Subcutaneous abdominal adipose tissue (tissue), 5 donors: ENCODE data around the gene HSPA1B.

Source experiments
- H3K27ac ChIP-seq: one replicate; pipeline ENCODE4 v1.7.0; 2013; ENCODE audit warnings: low read depth, mild to moderate bottlenecking, inconsistent platforms, low read length, moderate library complexity
- H3K27me3 ChIP-seq, 5 donors: one replicate each; pipeline ENCODE4 v1.7.0; 2013; ENCODE audit warnings: low read length in 5 of 5, inconsistent platforms in 1 of 5; ENCODE audit not compliant: control insufficient read depth in 5 of 5, insufficient read depth in 4 of 5
- H3K36me3 ChIP-seq, 5 donors: one replicate each; pipeline ENCODE4 v1.7.0; 2013; ENCODE audit warnings: low read length in 5 of 5; ENCODE audit not compliant: control insufficient read depth in 5 of 5, insufficient read depth in 5 of 5
- H3K4me1 ChIP-seq, 5 donors: one replicate each; pipeline ENCODE4 v1.7.0; 2013; ENCODE audit warnings: low read length in 5 of 5, mild to moderate bottlenecking in 3 of 5, moderate library complexity in 1 of 5; ENCODE audit not compliant: control insufficient read depth in 5 of 5, insufficient read depth in 5 of 5
- H3K4me3 ChIP-seq, 5 donors: one replicate each; pipeline ENCODE4 v1.7.0; 2013; ENCODE audit warnings: low read length in 5 of 5, low read depth in 1 of 5
- H3K9ac ChIP-seq, 5 donors: one replicate each; pipeline ENCODE4 v1.7.0; 2013; ENCODE audit warnings: low read length in 5 of 5, mild to moderate bottlenecking in 4 of 5, moderate library complexity in 3 of 5
- H3K9me3 ChIP-seq, 5 donors: one replicate each; pipeline ENCODE4 v1.7.0; 2013; ENCODE audit warnings: low read length in 5 of 5; ENCODE audit not compliant: control insufficient read depth in 5 of 5
- donor health status: healthy.
- donor health status: healthy.
- donor health status: healthy.
- donor health status: healthy.
- donor health status: healthy.

The HSPA1B gene

DNA sequence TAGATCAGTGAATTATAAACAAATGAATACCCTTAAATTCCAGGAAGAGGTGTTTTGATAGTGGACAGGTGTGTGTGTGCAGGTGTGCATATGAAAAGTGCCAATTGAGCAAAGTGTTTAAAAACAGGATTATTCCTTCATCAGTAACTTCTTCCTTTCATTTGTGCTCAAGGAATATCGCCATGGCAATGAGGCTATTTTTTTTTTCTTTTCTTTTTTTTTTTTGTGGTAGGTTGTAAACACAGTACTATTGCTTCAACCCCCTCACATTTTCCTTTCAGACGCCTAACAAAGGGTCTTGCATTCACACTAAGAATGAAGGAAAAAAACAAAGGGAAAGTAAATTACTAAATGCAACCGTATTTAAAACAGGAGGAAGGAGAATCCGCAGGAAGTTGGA lies 2.0 kb upstream of the HSPA1B start:
- Histone ChIP-seq H3K27me3 (peaks cover 0 to 6% (median 0%) of the 10 kb centered on the region in 5 donors), H3K4me3 (no peak overlapping the region), H3K9ac (peak overlapping the region in 2 of 5 donors; percentile 16 to 35), H3K27ac (peak overlapping the region; percentile 100), H3K36me3 (no peaks in the 10 kb centered on the region), H3K4me1 (peaks cover 16 to 45% (median 38%) of the 10 kb centered on the region in 5 donors), H3K9me3 (no peaks in the 10 kb centered on the region)

- H3K4me3 ChIP-seq = peak overlapping the region; percentile 72 to 87 (median 79)
- peaks cover 20 to 49% (median 40%) of the 10 kb centered on the region in 5 donors for H3K4me1 ChIP-seq
- peak overlapping the region; percentile 100 for H3K27ac ChIP-seq
- peaks cover 0 to 6% (median 0%) of the 10 kb centered on the region in 5 donors for H3K27me3 ChIP-seq
- H3K36me3 ChIP-seq = no peaks in the 10 kb centered on the region
- no peaks in the 10 kb centered on the region for H3K9me3 ChIP-seq
- H3K9ac ChIP-seq = peak overlapping the region; percentile 75 to 100 (median 83)
These were observed 699 bp upstream of the HSPA1B start for GRCh38 chr6:31826793-31827285.

DNA sequence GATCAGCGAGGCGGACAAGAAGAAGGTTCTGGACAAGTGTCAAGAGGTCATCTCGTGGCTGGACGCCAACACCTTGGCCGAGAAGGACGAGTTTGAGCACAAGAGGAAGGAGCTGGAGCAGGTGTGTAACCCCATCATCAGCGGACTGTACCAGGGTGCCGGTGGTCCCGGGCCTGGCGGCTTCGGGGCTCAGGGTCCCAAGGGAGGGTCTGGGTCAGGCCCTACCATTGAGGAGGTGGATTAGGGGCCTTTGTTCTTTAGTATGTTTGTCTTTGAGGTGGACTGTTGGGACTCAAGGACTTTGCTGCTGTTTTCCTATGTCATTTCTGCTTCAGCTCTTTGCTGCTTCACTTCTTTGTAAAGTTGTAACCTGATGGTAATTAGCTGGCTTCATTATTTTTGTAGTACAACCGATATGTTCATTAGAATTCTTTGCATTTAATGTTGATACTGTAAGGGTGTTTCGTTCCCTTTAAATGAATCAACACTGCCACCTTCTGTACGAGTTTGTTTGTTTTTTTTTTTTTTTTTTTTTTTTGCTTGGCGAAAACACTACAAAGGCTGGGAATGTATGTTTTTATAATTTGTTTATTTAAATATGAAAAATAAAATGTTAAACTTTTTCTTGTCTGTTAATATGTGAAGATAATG lies 2.2 kb downstream of the HSPA1B start:
- peak overlapping the region; percentile 85 for H3K27ac ChIP-seq
- H3K27me3 ChIP-seq = peaks cover 0 to 6% (median 0%) of the 10 kb centered on the region in 5 donors
- no peaks in the 10 kb centered on the region for H3K9me3 ChIP-seq
- H3K36me3 ChIP-seq = no peaks in the 10 kb centered on the region
- peaks cover 20 to 39% (median 29%) of the 10 kb centered on the region in 5 donors for H3K4me1 ChIP-seq
- peak overlapping the region; percentile 10 to 79 (median 66) for H3K9ac ChIP-seq
- peak overlapping the region; percentile 68 to 89 (median 83) for H3K4me3 ChIP-seq

- H3K36me3 ChIP-seq = no peaks in the 10 kb centered on the region
- peak overlapping the region in 3 of 5 donors; percentile 59 to 69 (median 67) for H3K9ac ChIP-seq
- H3K9me3 ChIP-seq = no peaks in the 10 kb centered on the region
- peak overlapping the region; percentile 68 to 89 (median 83) for H3K4me3 ChIP-seq
- peaks cover 19 to 51% (median 34%) of the 10 kb centered on the region in 5 donors for H3K4me1 ChIP-seq
- H3K27ac ChIP-seq = peak overlapping the region; percentile 65
- H3K27me3 ChIP-seq = peaks cover 0 to 6% (median 0%) of the 10 kb centered on the region in 5 donors
These were observed 3.4 kb downstream of the HSPA1B start for GRCh38 chr6:31830886-31831335.

GRCh38 chr6:31831350-31832215 lies 4.0 kb downstream of the HSPA1B start:
- H3K27ac ChIP-seq = peak overlapping the region; percentile 65
- H3K9me3 ChIP-seq = no peaks in the 10 kb centered on the region
- H3K9ac ChIP-seq = peak overlapping the region in 2 of 5 donors; percentile 59 to 67
- H3K4me1 ChIP-seq = peaks cover 20 to 53% (median 36%) of the 10 kb centered on the region in 5 donors
- no peaks in the 10 kb centered on the region for H3K36me3 ChIP-seq
- H3K4me3 ChIP-seq = peak overlapping the region; percentile 68 to 89 (median 83)
- H3K27me3 ChIP-seq = peaks cover 0 to 6% (median 0%) of the 10 kb centered on the region in 5 donors

DNA sequence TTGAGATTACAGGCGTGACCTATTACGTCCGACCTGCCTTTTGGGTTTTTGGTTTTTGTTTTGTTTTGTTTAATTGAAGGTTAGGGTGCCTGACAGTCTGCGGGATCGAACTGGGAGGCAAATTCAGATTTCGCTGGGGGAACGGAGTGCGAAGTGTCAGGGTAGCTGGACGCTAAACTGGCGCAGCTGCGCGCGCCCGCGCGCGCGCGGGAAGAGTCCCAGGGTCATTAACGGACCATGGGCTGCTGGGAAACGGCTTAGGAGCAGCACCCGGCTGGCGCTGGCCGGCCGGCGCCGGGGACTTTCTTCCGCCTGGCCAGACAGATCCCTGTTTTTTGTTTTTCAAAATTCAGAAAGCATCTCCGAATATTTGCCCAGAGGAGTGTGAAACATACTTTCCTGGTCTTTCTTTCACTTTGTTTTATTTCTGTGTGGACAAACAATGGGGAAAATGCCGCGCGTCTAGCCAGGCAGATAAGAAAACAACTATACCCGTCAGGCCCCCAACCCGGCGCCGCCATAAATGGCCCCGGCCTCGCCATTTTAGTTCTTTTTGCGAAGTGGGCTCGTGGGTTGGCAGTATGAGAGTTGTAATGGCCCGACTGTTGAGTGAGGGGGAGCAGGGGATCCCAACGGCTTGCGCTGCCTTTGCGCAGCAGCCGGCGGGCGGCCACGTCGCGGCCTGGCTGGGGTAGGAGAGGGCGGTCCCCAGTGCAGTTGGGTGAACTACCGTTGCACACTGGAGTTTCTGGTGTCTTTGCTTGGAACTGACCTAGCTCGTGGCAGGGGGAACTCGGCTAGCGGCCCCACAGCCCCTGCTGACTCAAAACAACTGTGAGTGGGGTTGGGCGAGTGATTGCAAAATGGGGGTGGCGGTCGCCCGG lies 7.1 kb downstream of the HSPA1B start:
- Histone ChIP-seq H3K27ac (peak overlapping the region; percentile 97), H3K27me3 (no peaks in the 10 kb centered on the region), H3K4me1 (peaks cover 10 to 64% (median 44%) of the 10 kb centered on the region in 5 donors), H3K9me3 (no peaks in the 10 kb centered on the region), H3K36me3 (peaks cover 6 to 27% (median 25%) of the 10 kb centered on the region in 5 donors), H3K4me3 (peak overlapping the region; percentile 91 to 98 (median 95)), H3K9ac (peak overlapping the region; percentile 77 to 96 (median 92))

DNA sequence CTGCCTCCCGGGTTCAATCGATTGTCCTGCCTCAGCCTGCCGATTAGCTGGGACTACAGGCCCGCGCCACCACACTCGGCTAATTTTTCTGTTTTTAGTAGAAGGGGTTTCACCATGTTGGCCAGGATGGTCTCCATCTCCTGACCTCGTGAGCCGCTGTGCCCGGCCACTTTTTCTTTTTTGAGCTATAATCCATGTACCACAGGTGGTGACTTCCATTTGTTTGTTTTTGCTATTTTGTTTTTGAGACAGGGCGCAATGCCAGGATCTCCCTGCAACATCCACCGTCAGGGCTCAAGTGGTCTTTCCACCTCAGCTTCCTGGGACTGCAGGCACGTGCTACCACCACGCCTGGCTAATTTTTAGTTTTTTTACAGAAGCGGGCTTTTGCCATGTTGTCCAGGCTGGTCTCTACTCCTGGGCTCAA lies 8.5 kb downstream of the HSPA1B start:
- Histone ChIP-seq H3K27ac (peak overlapping the region; percentile 97), H3K36me3 (peaks cover 6 to 41% (median 37%) of the 10 kb centered on the region in 5 donors), H3K9me3 (no peaks in the 10 kb centered on the region), H3K4me3 (peak overlapping the region; percentile 36 to 98 (median 95)), H3K27me3 (no peaks in the 10 kb centered on the region), H3K9ac (peak overlapping the region in 3 of 5 donors; percentile 58 to 70 (median 66)), H3K4me1 (peaks cover 7 to 55% (median 39%) of the 10 kb centered on the region in 5 donors)

GRCh38 chr6:31836474-31837368 lies 9.2 kb downstream of the HSPA1B start:
- Histone ChIP-seq H3K9ac (peak overlapping the region in 4 of 5 donors; percentile 0 to 70 (median 62)), H3K4me3 (peak overlapping the region in 4 of 5 donors; percentile 36 to 98 (median 75)), H3K36me3 (peaks cover 6 to 42% (median 37%) of the 10 kb centered on the region in 5 donors), H3K9me3 (no peaks in the 10 kb centered on the region), H3K27me3 (no peaks in the 10 kb centered on the region), H3K27ac (peak overlapping the region; percentile 97), H3K4me1 (peaks cover 5 to 49% (median 33%) of the 10 kb centered on the region in 5 donors)
